Gastroesophageal sphincter (tissue), 4 donors: ENCODE data around the gene UVRAG. TPM values are rescaled to one million over a fixed set of nuclear protein-coding genes. Genes with fewer than 3 reads are reported as not detected.

ENCODE experiments used
- ATAC-seq: fragments of 150-250 bp; one replicate; pipeline ENCODE4 v1.9.1; 2016; ENCODE audit warnings: mild to moderate bottlenecking, moderate library complexity
- H3K27ac ChIP-seq, 4 donors: fragments of 200-600 bp; sonication (generic) in 3 of 4; 1 replicate in 3 of 4; 2 replicates in 1 of 4; pipeline ENCODE4 v1.5.1; 2016 to 2019
- H3K27me3 ChIP-seq: fragments of 200-600 bp; sonication (generic); one replicate; pipeline ENCODE4 v1.5.1; 2019
- H3K36me3 ChIP-seq, 2 donors: fragments of 200-600 bp; sonication (generic); one replicate each; pipeline ENCODE4 v1.5.1; 2019; ENCODE audit warnings: control low read depth in 1 of 2
- H3K4me1 ChIP-seq, 3 donors: fragments of 200-600 bp; sonication (generic); 1 replicate in 2 of 3; 2 replicates in 1 of 3; pipeline ENCODE4 v1.5.1; 2016 to 2019; ENCODE audit warnings: control low read depth in 2 of 3
- H3K4me3 ChIP-seq, 2 donors: fragments of 200-600 bp; sonication (generic); one replicate each; pipeline ENCODE4 v1.5.1; 2019; ENCODE audit warnings: mild to moderate bottlenecking in 1 of 2, moderate library complexity in 1 of 2
- H3K9me3 ChIP-seq, 3 donors: fragments of 200-600 bp; sonication (generic); one replicate each; pipeline ENCODE4 v1.5.1; 2017 to 2019; ENCODE audit warnings: control low read depth in 2 of 3
- EP300 ChIP-seq: sonication (generic); formaldehyde crosslinking; IDR thresholded peaks from one replicate; pipeline ENCODE4 v1.6.1; 2017; ENCODE audit warnings: antibody characterized with exemption, mild to moderate bottlenecking
- POLR2A ChIP-seq, 2 donors: fragments of 450-650 bp; IDR thresholded peaks; one replicate each; pipeline ENCODE4 v1.6.1; 2017; ENCODE audit warnings: antibody characterized with exemption in 2 of 2, mild to moderate bottlenecking in 2 of 2, moderate library complexity in 1 of 2
- POLR2AphosphoS5 ChIP-seq: sonication (generic); formaldehyde crosslinking; IDR thresholded peaks from one replicate; pipeline ENCODE4 v1.6.1; 2017; ENCODE audit warnings: antibody characterized with exemption
- WGBS, 2 donors: methylation state at CpG; one replicate each; pipeline ENCODE4 v1.1.5; 2018; ENCODE audit warnings: low coverage in 1 of 2; 5-methylcytosine and 5-hydroxymethylcytosine counted together
- total RNA-seq, 4 donors: library from RNA; depleted of rRNA; stranded (reverse); fragments of >200 nt; gene quantifications; one replicate each; pipeline ENCODE4 v1.1.0, GENCODE V29; 2016
- TF ChIP-seq, protein P1 (sequence below), 4 experiments: fragments of 200-600 bp in 2 of 4; fragments of 450-650 bp in 2 of 4; sonication (generic) in 1 of 4; IDR thresholded peaks; one replicate each; pipeline ENCODE4 v1.5.1; 2017 to 2019; ENCODE audit warnings: antibody characterized with exemption in 4 of 4, mild to moderate bottlenecking in 2 of 4, moderate library complexity in 2 of 4

The UVRAG gene
- total RNA-seq, 4 donors from 2014 or later: 28.1 to 50.1 (median 34.7) TPM

DNA sequence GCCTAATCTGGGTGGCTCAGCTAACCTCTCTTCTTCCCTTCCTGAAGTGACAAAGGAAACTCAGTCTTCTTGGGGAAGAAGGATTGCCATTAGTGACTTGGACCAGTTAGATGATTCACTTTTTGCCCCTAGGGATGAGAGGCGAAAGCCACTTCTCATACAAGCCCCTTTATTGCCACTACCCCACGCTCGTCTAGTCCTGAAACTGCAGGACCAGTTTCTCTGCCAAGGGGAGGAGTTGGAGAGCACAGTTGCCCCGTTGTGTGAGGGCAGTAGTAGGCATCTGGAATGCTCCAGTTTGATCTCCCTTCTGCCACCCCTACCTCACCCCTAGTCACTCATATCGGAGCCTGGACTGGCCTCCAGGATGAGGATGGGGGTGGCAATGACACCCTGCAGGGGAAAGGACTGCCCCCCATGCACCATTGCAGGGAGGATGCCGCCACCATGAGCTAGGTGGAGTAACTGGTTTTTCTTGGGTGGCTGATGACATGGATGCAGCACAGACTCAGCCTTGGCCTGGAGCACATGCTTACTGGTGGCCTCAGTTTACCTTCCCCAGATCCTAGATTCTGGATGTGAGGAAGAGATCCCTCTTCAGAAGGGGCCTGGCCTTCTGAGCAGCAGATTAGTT is 14.2 kb upstream of the UVRAG start:
- Histone ChIP-seq H3K27me3 (no peaks in the 10 kb centered on the region), H3K36me3 (no peaks in the 10 kb centered on the region), H3K9me3 (no peaks in the 10 kb centered on the region), H3K4me1 (no peaks in the 10 kb centered on the region), H3K27ac (no peak overlapping the region), H3K4me3 (no peak overlapping the region)
- no peak for TF ChIP-seq POLR2A (IDR thresholded peaks at IDR 0.05)
- TF ChIP-seq EP300: no peak
- TF ChIP-seq, protein P1, sequence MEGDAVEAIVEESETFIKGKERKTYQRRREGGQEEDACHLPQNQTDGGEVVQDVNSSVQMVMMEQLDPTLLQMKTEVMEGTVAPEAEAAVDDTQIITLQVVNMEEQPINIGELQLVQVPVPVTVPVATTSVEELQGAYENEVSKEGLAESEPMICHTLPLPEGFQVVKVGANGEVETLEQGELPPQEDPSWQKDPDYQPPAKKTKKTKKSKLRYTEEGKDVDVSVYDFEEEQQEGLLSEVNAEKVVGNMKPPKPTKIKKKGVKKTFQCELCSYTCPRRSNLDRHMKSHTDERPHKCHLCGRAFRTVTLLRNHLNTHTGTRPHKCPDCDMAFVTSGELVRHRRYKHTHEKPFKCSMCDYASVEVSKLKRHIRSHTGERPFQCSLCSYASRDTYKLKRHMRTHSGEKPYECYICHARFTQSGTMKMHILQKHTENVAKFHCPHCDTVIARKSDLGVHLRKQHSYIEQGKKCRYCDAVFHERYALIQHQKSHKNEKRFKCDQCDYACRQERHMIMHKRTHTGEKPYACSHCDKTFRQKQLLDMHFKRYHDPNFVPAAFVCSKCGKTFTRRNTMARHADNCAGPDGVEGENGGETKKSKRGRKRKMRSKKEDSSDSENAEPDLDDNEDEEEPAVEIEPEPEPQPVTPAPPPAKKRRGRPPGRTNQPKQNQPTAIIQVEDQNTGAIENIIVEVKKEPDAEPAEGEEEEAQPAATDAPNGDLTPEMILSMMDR (IDR thresholded peaks at IDR 0.05): no peak
- no peak for TF ChIP-seq POLR2AphosphoS5
- 78% methylated on average over 4 of the region's 6 CpGs; no CpG with 5 or more reads in 1 of the 2 donors for WGBS, 2 donors
- no peak for ATAC-seq

DNA sequence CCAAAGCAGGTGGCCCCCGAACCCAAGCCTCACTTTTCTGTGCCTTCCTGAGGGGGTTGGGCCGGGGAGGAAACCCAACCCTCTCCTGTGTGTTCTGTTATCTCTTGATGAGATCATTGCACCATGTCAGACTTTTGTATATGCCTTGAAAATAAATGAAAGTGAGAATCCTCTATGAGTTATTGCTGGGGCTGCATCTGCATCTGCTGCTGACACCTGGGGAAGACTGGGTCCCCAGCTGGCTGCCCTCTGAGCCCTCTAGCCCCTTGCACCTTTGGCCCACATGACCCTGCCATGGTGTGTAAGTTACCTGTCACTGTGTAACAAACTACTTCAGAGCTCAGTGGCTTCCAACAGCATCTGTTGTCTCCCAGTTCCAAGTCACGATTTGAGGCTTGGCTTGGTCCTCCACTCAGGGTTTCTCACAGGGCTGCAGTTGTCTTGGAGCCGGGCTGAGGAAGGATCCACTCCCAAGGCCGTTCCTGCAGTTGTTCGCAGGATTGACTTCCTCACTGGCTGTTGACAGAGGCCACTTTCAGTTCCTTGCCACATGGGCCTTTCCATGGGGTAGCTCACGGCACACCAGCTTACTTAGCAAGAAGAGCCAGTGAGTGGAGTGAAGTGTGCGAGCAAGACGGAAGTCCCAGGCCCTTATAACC is 13.5 kb upstream of the UVRAG start:
- Histone ChIP-seq H3K36me3 (no peaks in the 10 kb centered on the region), H3K27me3 (no peaks in the 10 kb centered on the region), H3K4me1 (no peaks in the 10 kb centered on the region), H3K9me3 (no peaks in the 10 kb centered on the region), H3K4me3 (no peak overlapping the region), H3K27ac (no peak overlapping the region)
- no peak for ATAC-seq
- 72 to 100% methylated on average over 2 to 6 of the region's 9 CpGs for WGBS, 2 donors
- no peak for TF ChIP-seq EP300
- TF ChIP-seq, protein P1 (IDR thresholded peaks at IDR 0.05): no peak
- TF ChIP-seq POLR2AphosphoS5: no peak
- no peak for TF ChIP-seq POLR2A (IDR thresholded peaks at IDR 0.05)

- Histone ChIP-seq H3K4me1 (no peaks in the 10 kb centered on the region), H3K36me3 (no peaks in the 10 kb centered on the region), H3K27ac (no peak overlapping the region), H3K9me3 (no peaks in the 10 kb centered on the region), H3K4me3 (no peak overlapping the region), H3K27me3 (no peaks in the 10 kb centered on the region)
- ATAC-seq: no peak
- TF ChIP-seq POLR2AphosphoS5 (no peak), EP300 (no peak), POLR2A (IDR thresholded peaks at IDR 0.05) (no peak)
- TF ChIP-seq, protein P1 (IDR thresholded peaks at IDR 0.05): no peak
- 93 to 100% methylated on average over 1 to 9 of the region's 12 CpGs for WGBS, 2 donors
These were observed 12.7 kb upstream of the UVRAG start for GRCh38 chr11:75802021-75802912.

DNA sequence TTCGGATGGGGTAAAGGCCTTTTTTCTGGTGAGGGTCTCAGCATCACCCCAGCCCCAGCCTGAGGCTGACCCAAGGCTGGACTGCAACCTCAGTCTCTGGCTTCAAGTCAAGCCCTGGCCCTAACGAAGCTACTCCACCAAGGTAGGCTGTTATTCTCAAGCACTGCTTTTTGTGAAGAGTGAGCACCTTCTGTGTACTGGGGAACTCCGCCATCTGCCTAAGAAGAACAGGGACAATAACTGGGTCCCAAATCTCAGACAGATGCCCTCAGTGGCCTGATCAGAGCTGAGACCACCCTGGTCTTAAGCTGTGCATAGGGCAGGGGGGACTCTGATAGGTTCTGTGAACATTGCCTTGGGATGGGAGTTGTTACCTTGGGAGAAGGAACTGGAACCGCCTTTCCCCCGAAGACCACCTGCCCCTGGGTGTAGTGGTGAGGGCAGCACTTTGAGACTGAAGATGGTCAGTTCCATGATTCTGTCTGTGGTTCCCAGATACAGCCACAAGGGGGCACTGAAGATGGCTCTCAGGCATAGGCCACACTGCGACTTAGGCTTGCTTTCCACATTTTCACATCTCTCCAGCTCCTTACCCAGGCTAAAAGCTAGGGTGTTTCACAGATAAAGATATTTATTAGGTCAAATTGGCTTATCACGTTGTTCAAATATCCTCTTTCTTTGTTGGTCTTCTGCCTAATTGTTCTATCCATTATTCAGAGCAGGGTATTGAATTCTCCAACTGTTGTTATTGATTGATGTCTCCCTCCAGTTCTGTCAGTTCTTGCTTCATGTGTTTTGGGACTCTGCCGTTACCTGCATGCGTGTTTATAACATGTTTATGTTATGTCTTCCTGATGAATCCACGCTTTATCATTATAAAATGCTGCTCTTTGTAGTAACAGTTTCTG is 11.8 kb upstream of the UVRAG start:
- Histone ChIP-seq H3K36me3 (no peaks in the 10 kb centered on the region), H3K4me1 (no peaks in the 10 kb centered on the region), H3K27me3 (no peaks in the 10 kb centered on the region), H3K9me3 (no peaks in the 10 kb centered on the region), H3K4me3 (no peak overlapping the region), H3K27ac (no peak overlapping the region)
- TF ChIP-seq, protein P1 (IDR thresholded peaks at IDR 0.05): peak in 3 of 4 experiments; percentile 89 to 95 (median 93)
- TF ChIP-seq POLR2AphosphoS5 (no peak), POLR2A (IDR thresholded peaks at IDR 0.05) (no peak), EP300 (no peak)
- peak; percentile 83 for ATAC-seq
- 24 to 27% methylated on average over 3 to 8 of the region's 10 CpGs for WGBS, 2 donors
